ENCODE results near the gene TAX1BP3. TPM values are rescaled to one million over a fixed set of nuclear protein-coding genes. Genes with fewer than 3 reads are reported as not detected.

Gene TAX1BP3
- total and polyA plus RNA-seq, 12 donors = 134 to 206 (median 168) TPM

GRCh38 chr17:3613124-3613523 lies 55.3 kb downstream of the TAX1BP3 start:
- no peaks in the 10 kb centered on the region for H3K4me1 ChIP-seq
- intact Hi-C loops (cut with DNase I) = no loop called here
- H3K4me3 ChIP-seq = no peak overlapping the region
- H3K27me3 ChIP-seq = no peaks in the 10 kb centered on the region
- peaks cover 0 to 6% (median 0%) of the 10 kb centered on the region in 11 donors for H3K9me3 ChIP-seq
- 96 to 98% methylated on average over 6 of the region's 6 CpGs for WGBS, 2 donors
- DNase-seq = no peak
- no peak for ATAC-seq
- H3K27ac ChIP-seq = no peak overlapping the region
- TF ChIP-seq CTCF (IDR thresholded peaks at IDR 0.05) = no peak
- peaks cover 0 to 100% (median 44%) of the 10 kb centered on the region in 9 donors for H3K36me3 ChIP-seq

Other genes with a start within 250 kb of the TAX1BP3 start
- gene OR1E2, start 234.7 kb downstream of the TAX1BP3 start, total RNA-seq = under 1 TPM in 1 of 10 donors, not detected in 9; 0.43 TPM
- gene OR1E2, start 234.7 kb downstream of the TAX1BP3 start, polyA plus RNA-seq = not detected
- gene SPATA22, start 196.8 kb downstream of the TAX1BP3 start, total RNA-seq = 1 to 10 TPM in 1 of 10 donors, under 1 TPM in 7, not detected in 2; 0.21 to 3.1 (median 0.45) TPM
- gene SPATA22, start 196.8 kb downstream of the TAX1BP3 start, polyA plus RNA-seq = under 1 TPM; 0.09 to 0.37 TPM
- 1 to 10 TPM in 9 of 10 donors, under 1 TPM in 1; 0.34 to 2.9 (median 1.5) TPM for gene ASPA, start 192.6 kb downstream of the TAX1BP3 start, total RNA-seq
- gene ASPA, start 192.6 kb downstream of the TAX1BP3 start, polyA plus RNA-seq = 1 to 10 TPM in 1 of 2 donors, under 1 TPM in 1; 0.26 to 1.8 TPM
- 1 to 10 TPM in 5 of 10 donors, under 1 TPM in 5; 0.17 to 1.8 (median 1.1) TPM for gene TRPV3, start 110.8 kb downstream of the TAX1BP3 start, total RNA-seq
- 1 to 10 TPM in 1 of 2 donors, under 1 TPM in 1; 0.19 to 2.8 TPM for gene TRPV3, start 110.8 kb downstream of the TAX1BP3 start, polyA plus RNA-seq
- 1 to 10 TPM; 2.2 to 6.5 (median 3.7) TPM for gene TRPV1, start 59.2 kb downstream of the TAX1BP3 start, total RNA-seq
- gene TRPV1, start 59.2 kb downstream of the TAX1BP3 start, polyA plus RNA-seq = 10 to 100 TPM in 1 of 2 donors, 1 to 10 TPM in 1; 2.1 to 12.5 TPM
- 1 to 10 TPM; 2.6 to 5.8 (median 4.2) TPM for gene SHPK, start 32.3 kb downstream of the TAX1BP3 start, total RNA-seq
- gene SHPK, start 32.3 kb downstream of the TAX1BP3 start, polyA plus RNA-seq = 1 to 10 TPM; 2.3 to 7.6 TPM
- 10 to 100 TPM in 1 of 10 donors, 1 to 10 TPM in 9; 5.2 to 11.8 (median 8.0) TPM for gene CTNS, start 31.8 kb downstream of the TAX1BP3 start, total RNA-seq
- 1 to 10 TPM; 7.5 to 7.6 TPM for gene CTNS, start 31.8 kb downstream of the TAX1BP3 start, polyA plus RNA-seq
- gene EMC6, start 234 bp upstream of the TAX1BP3 start, total RNA-seq = 10 to 100 TPM; 46.0 to 75.0 (median 52.7) TPM
- 100 to 1,000 TPM in 1 of 2 donors, 10 to 100 TPM in 1; 80.5 to 203 TPM for gene EMC6, start 234 bp upstream of the TAX1BP3 start, polyA plus RNA-seq
- gene P2RX5, start 27.6 kb upstream of the TAX1BP3 start, total RNA-seq = 10 to 100 TPM in 7 of 10 donors, 1 to 10 TPM in 3; 6.0 to 24.5 (median 11.9) TPM
- 10 to 100 TPM; 12.4 to 56.6 TPM for gene P2RX5, start 27.6 kb upstream of the TAX1BP3 start, polyA plus RNA-seq
- 1 to 10 TPM in 1 of 10 donors, under 1 TPM in 9; 0.12 to 1.5 (median 0.23) TPM for gene HASPIN, start 55.3 kb upstream of the TAX1BP3 start, total RNA-seq
- under 1 TPM in 1 of 2 donors, not detected in 1; 0.29 TPM for gene HASPIN, start 55.3 kb upstream of the TAX1BP3 start, polyA plus RNA-seq
- 10 to 100 TPM; 14.0 to 20.0 (median 15.6) TPM for gene ITGAE, start 132.6 kb upstream of the TAX1BP3 start, total RNA-seq
- 10 to 100 TPM; 24.3 to 35.4 TPM for gene ITGAE, start 132.6 kb upstream of the TAX1BP3 start, polyA plus RNA-seq
- 10 to 100 TPM; 14.6 to 30.9 (median 23.1) TPM for gene NCBP3, start 177.7 kb upstream of the TAX1BP3 start, total RNA-seq
- gene NCBP3, start 177.7 kb upstream of the TAX1BP3 start, polyA plus RNA-seq = 10 to 100 TPM in 1 of 2 donors, 1 to 10 TPM in 1; 7.3 to 20.0 TPM
- 1 to 10 TPM; 1.8 to 5.7 (median 3.7) TPM for gene CAMKK1, start 224.5 kb upstream of the TAX1BP3 start, total RNA-seq
- 1 to 10 TPM; 2.6 to 2.8 TPM for gene CAMKK1, start 224.5 kb upstream of the TAX1BP3 start, polyA plus RNA-seq
- 1 to 10 TPM in 4 of 10 donors, under 1 TPM in 6; 0.27 to 2.6 (median 0.49) TPM for gene P2RX1, start 247.9 kb upstream of the TAX1BP3 start, total RNA-seq
- gene P2RX1, start 247.9 kb upstream of the TAX1BP3 start, polyA plus RNA-seq = under 1 TPM; 0.37 to 0.99 TPM